ENCODE results near the gene ESRRB.
"Not testable (repeated sequence)": the region's sequence is repeated elsewhere in the genome, so short reads cannot be mapped to it uniquely, and the experiment has no call there.

ESRRB gene

DNA sequence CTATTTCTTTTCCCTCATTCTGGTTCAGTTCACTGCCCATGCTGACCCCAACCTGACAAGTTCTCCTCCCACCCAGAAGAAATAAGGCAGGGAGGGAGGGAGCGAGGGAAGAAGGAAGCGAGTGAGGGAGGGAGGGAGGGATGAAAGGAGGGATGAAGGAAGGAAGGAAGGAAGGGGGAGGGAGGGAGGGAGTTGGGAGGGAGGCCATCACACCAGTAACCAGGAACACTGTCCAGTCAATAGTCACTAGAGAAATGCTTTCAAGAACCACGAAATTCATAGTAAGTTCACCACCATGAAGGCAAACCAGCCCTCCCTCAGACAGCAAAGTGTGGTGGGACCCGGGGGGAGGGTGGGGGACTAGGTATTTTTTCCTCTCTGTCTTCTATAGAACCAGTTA lies 142.4 kb downstream of the ESRRB start:
- DNase-seq (ENCODE audit: low read depth, low spot score) = no peak
- in situ Hi-C loops (cut with HindIII; ENCODE audit: low sequenced_read_pairs) = no loop called here
- TF ChIP-seq, protein P1, sequence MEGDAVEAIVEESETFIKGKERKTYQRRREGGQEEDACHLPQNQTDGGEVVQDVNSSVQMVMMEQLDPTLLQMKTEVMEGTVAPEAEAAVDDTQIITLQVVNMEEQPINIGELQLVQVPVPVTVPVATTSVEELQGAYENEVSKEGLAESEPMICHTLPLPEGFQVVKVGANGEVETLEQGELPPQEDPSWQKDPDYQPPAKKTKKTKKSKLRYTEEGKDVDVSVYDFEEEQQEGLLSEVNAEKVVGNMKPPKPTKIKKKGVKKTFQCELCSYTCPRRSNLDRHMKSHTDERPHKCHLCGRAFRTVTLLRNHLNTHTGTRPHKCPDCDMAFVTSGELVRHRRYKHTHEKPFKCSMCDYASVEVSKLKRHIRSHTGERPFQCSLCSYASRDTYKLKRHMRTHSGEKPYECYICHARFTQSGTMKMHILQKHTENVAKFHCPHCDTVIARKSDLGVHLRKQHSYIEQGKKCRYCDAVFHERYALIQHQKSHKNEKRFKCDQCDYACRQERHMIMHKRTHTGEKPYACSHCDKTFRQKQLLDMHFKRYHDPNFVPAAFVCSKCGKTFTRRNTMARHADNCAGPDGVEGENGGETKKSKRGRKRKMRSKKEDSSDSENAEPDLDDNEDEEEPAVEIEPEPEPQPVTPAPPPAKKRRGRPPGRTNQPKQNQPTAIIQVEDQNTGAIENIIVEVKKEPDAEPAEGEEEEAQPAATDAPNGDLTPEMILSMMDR (IDR thresholded peaks at IDR 0.05; ENCODE audit: low read depth, low read length) = no peak
- no peak overlapping the region for H3K4me3 ChIP-seq (ENCODE audit: low read depth, low read length)

DNA sequence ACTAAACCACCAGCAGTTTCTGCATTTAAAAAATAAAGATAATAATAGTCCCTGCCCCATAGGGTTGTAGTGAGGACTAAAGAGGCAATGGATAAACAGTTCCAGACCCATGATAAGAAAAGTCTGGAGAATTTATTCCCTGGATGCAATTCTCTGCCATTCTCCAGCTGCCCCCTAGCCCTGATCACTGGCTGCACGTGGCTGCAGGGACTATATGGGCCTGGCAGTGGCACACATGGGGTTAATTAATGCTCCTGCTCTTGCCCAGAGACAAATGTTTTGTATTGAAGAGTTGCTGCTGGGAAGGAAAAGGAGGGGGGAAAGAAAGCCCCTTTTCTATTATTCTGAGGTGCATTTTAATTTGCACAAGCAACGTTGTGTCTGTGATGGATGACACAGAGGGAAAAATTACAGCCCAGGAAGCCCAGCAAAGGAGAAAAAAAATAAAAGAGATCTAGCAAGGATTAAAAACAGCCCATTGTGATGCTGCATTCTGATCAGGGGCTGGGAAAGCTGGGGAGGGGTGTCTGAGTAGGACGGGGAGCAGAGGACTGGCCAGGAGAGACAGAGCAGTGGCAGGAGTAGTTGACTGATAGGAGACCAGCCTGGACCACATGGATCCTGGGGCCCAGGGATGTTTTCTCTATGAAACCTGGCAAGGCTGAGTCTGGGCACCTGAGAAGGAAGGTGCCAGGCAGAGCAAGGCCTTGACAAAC lies 149.3 kb downstream of the ESRRB start:
- no peak overlapping the region for H3K4me3 ChIP-seq (ENCODE audit: low read depth, low read length)
- TF ChIP-seq, protein P1 (IDR thresholded peaks at IDR 0.05; ENCODE audit: low read depth, low read length) = no peak
- no peak for DNase-seq (ENCODE audit: low read depth, low spot score)
- in situ Hi-C loops (cut with HindIII; ENCODE audit: low sequenced_read_pairs) = no loop called here

DNA sequence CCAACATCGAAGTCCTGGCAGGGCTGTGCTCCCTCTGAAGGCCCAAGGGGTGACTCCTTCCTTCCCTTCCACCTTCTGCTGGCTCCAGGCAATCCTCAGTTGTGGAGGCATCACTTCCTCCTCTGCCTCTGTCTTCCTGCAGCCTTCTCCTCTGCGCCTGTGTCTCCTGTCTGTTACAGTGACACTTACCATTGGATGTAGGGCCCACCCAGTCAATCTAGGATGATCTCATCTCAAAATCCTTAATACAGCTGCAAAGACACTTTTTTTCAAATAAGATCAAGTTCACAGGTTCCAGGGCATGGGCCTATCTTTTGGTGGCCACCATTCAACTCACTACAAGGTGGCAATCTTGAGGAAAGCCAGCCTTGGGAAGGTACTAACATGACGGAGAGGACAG lies 155.1 kb downstream of the ESRRB start:
- in situ Hi-C loops (cut with HindIII; ENCODE audit: low sequenced_read_pairs) = no loop called here

DNA sequence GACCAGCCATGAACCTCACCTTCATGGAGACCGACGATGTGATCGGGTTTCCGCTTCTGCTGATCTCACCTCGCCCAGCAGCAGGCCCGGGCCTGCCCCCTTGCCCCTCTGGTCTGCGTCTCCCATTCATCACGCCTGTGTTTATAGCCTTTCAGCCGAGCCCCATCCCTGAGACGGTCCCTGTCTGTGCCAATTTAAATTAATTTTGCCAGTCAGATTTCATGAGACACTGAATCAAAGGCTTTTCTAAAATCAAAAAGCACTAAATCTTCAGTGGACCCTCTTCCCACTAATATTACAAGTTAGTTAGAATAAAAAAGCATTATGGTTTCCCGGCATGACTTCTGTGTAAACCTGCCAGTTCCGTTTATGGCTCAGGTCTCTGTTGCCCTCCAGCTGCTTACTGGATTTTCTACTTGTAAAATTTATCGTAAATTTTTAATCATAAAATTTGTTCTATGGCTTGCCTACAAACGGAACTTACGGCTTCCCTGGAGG lies 155.9 kb downstream of the ESRRB start:
- in situ Hi-C loops (cut with HindIII; ENCODE audit: low sequenced_read_pairs) = no loop called here
- no peak for DNase-seq (ENCODE audit: low read depth, low spot score)
- TF ChIP-seq, protein P1 (IDR thresholded peaks at IDR 0.05; ENCODE audit: low read depth, low read length) = no peak

More for the DNA sequence above, 155.1 kb downstream of the ESRRB start:
- TF ChIP-seq, protein P1 (IDR thresholded peaks at IDR 0.05; ENCODE audit: low read depth, low read length) = no peak
- no peak for DNase-seq (ENCODE audit: low read depth, low spot score)
- no peak overlapping the region for H3K4me3 ChIP-seq (ENCODE audit: low read depth, low read length)

DNA sequence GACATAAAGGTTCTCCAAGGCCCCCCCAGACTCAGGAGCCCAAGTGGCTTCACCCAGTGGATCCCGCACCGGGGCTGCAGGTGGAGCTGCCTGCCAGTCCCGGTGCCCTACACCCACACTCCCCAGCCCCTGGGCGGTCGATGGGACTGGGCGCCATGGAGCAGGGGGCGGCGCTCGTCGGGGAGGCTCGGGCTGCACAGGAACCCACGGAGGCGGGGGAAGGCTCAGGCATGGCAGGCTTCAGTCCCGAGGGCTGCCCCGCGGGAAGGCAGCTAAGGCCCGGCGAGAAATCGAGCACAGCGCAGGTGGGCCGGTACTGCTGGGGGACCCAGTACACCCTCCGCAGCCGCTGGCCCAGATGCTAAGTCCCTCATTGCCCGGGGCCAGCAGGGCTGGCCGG lies 160.7 kb downstream of the ESRRB start:
- in situ Hi-C loops (cut with HindIII; ENCODE audit: low sequenced_read_pairs); DNase-seq (ENCODE audit: low read depth, low spot score); H3K4me3 ChIP-seq (ENCODE audit: low read depth, low read length): not testable (repeated sequence)

More for the DNA sequence above, 155.9 kb downstream of the ESRRB start:
- H3K4me3 ChIP-seq (ENCODE audit: low read depth, low read length) = no peak overlapping the region

DNA sequence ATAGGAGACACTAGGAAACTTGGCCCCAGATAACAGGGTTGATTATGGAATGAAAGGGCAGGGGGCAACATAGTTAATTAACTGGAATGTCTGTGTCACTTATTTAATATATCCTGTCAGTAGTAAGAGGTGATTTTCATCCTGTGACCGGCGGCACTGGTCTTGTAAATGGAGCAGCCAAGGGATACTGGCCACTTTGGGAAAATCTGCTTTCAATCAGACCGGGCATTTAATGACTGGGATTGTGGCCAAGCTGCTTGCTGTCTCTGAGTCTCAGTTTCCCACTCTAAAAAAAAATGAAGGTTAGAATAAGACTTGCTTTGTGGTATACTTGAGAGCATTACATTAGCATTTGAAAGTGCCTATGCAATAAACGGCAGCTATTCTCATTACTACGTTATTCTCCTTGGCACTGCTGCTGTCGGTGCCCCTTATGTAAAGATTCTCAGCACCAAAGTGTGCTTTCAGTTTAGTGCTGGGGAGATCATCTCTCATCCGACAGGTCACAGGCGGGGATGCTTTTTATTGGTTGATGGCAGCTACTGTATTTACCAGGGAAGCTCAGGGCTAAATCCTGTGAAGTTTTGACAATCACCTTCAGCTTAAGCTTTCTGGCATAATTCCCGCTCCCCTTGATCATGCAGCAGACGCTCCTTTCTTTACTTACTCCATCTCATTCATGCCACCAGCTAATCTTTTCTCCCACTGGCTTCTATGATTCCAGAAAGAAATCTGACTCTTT lies 162.1 kb downstream of the ESRRB start:
- DNase-seq (ENCODE audit: low read depth, low spot score) = no peak
- H3K4me3 ChIP-seq (ENCODE audit: low read depth, low read length) = no peak overlapping the region
- in situ Hi-C loops (cut with HindIII; ENCODE audit: low sequenced_read_pairs) = no loop called here

More for the DNA sequence above, 162.1 kb downstream of the ESRRB start:
- TF ChIP-seq, protein P1 (IDR thresholded peaks at IDR 0.05; ENCODE audit: low read depth, low read length) = no peak

All from astrocyte of the spinal cord (primary cell).